GM10847 (cell line): ENCODE data around the gene MED22.
A peak's percentile ranks its signal among the peaks of the same experiment; 100 is the strongest.

Experiments used
- POLR2A ChIP-seq: IDR thresholded peaks from 2 replicates; pipeline ENCODE4 v1.6.1; 2011; ENCODE audit not compliant: insufficient read length; ENCODE audit errors: extremely low read depth

The MED22 gene

DNA sequence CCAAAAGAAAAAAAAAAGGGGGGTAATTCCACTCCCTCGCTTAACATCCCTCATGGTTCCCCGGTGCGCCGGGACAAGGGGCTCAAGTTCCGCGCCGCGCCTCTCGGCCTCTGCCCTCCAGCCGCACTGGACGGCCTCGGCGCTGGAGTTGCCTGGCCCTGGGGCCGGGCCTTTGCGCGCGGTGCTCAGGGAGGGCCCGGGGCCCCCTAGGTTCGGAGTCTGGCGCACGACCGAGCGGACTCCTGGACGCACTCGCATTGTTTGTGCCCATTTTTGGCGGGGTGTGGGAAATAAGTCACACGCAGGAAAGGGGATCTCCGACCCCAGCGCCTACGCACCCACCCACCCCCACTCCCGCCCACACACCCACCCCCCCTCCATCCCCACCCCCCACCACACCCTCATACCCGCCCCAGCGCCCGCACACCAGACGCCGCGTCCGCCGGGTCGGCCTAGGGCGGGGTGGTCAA is 381 bp downstream of the MED22 start:
- no peak for TF ChIP-seq POLR2A

DNA sequence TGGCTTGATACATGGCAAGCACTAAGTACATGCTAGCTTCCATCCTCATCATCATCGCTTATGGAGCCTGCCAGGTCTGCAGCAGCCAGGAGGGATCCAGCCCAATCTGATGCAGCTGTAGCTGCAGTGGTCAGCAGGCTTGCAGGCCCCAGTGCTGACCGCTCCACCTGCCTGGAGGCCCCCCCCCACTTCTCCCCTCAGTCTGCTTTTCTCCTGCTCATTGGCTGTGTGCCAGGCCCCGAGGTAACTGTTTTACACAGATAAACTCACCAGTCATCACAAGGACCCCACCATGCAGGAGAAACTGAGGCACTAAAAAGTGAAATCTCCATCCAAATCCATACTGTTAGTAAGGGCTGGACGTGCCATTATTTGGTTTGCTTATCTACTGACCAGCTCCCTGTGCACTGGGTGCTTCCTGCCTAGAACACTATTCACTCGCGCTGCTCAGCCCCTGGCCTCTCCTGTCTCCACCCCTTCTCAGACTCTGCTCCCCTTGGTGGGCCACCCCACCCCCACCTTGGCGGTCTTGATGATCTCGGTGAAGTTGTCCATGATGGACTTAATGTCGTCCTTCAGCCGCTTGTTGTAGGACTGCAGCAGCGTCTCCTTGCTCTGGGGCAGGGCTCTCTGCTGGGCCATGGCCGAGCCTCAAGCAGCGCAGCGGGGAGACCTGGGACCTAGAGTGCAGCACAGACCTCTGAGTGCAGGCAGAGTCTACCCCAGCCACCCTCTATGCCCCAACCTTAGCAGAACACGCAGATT is 1.7 kb downstream of the MED22 start:
- TF ChIP-seq POLR2A: no peak

DNA sequence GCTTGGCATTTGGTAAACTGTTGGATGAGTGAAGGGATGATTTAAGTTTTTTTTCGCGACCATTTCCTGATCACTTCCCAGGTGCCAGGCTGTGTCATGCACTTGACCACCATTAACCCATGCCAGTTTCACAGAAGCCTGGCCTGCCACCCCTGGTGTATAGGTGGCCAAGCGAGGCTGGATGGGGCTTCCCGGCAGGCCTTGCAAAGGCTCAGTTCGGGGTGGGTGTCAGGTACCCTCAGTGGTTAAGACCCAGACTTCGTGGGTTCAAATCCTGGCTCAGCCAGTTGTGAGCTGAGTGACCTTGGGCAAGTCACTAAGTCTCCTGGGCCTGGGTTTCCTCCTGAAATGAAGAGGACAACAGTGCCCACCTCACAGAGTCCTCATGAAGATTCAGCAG is 2.3 kb downstream of the MED22 start:
- no peak for TF ChIP-seq POLR2A

DNA sequence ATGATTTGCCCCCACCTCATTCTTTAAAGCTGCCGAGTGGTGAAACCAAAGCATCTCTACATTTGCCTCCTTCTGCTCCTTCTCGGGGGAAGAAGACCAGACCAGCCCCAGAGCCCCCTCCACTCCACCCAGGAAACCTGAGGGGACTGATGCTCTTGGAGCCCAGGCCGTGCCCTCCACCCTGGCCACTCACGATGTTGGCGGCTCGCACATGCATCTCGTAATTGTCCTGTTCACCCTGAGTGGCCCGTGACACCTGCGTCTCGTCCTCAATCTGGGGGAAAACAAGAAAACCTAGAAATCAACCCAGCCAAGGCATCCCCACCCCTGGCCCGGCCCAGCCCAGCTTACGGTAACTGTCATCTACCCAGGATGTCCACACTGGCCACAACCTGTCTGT is 3.0 kb downstream of the MED22 start:
- TF ChIP-seq POLR2A: no peak

DNA sequence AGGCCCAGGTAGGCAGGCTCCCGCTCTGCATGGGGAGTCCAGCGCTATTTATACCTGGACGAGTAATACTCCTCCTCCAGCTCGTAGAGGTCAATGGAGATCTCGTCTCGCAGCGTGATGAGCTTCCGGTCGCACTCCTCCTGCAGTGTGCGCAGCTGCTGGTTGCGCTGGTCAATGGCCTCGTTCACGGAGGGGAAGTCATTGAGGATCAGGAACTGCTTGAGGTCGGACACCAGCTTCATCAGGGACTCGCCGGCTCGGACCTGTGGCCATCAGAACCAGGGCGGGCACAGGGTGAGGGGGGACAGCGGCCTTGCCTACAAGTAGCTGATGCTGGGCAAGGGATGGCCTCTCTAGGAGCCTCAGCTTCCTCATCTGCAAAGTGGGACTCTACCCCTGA is 3.9 kb downstream of the MED22 start:
- TF ChIP-seq POLR2A: no peak

DNA sequence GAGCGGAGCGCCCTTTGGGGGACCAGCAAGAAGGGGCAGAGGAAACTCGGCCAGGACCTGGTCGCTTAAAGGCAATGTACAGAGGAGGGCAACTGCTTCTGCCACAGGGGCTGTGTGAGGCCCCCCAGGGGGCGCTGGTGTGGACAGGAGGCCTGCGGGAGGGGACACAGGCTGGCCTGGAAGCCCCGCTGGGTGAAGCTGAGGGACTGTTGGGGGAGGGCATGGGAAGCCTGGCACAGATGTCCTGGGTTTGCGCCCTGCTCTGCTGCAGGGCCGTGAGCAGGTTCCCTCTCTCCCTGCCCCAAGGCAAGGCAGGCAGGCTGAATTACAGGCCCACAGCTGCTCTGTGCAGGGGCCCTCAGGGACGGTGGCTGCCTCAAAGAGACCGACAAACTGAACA is 5.4 kb downstream of the MED22 start:
- no peak for TF ChIP-seq POLR2A

DNA sequence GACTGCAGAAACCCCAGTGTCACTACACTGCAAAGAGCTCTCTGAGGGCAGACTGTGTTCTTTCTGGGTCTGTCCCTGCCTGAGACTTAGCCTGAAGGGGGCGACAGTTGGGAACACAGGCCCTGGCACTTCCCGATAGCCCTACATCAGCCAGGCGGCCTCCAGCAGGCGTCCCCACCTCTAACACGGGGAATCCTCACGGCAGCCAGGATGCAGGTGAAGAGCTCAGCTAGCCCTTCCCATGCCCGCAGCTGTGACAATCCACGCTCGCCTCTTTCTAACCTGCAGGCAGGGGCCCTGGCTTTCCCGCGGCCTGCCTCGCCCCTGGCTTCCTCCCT is 5.9 kb downstream of the MED22 start:
- TF ChIP-seq POLR2A: no peak

DNA sequence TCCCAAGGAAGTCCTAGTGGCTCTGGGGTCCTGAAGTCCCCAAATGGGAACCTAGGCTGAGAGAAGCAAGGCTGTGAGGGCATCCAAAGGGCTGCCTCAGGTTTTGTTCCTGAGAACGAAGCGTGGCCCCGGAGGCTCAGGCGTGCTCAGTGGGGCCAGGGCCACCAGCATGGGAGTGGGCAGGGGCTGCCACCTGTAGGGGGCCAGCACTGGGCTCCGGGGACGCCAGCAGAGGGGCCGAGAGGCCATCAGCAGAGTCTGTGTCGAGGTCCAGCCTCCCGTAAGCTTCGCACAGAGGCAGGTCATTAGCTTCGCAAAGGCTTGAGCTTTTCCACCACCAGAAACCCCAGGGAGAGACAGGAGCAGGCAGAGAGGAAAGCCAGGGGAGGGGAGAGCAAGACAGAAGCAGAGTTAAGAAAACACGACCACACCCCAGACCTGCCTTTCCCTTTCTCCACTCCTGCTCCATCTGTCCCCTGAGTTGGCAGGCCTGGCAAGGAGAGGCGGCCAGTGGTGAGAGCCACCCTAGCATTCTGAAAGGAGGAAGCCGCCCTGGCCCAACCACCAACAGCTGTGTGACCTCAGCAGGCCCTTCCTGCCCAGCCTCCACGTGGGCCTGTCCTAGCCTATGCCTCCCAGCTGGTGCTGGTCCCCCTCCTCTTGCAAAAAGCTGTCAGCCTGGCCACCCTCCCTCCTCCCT is 6.4 kb downstream of the MED22 start:
- no peak for TF ChIP-seq POLR2A

DNA sequence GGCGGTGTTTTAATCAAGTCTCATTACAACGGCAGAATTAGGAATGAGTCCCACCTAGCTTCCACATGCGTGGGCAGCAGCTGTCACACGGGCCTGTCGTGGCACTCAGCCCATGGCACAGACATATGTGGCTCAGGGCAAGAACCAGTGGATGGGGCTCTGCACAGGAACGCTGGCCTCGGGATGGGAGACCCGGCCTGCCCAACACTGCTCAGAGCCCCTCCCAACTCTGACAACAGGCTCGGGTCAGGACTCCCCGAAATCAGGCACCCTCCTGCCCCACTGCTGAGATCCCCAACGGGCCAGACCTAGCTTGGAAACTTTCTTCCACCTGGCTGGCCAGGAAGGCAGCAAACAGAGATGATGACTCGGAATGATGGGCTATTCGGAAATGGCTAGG is 7.0 kb downstream of the MED22 start:
- TF ChIP-seq POLR2A: no peak

DNA sequence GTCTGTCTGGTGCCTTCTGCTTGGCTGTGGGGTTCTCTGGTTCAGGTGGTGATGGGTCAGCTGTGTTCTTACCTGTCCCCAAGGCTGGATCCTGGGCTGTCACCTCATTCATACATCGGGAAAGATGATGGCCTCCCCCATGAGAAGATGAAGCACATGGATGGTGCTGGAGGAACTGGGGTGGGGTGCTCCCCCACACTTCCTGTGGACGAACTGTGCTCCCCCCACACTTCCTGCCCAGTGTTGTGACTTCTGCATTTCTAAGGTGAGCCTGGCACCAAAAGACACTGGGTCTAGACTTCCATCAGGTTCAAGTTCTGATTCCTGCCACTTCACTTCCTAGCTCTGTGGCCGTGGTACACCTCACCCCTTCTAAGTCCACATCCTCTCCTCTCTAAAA is 7.7 kb downstream of the MED22 start:
- no peak for TF ChIP-seq POLR2A

DNA sequence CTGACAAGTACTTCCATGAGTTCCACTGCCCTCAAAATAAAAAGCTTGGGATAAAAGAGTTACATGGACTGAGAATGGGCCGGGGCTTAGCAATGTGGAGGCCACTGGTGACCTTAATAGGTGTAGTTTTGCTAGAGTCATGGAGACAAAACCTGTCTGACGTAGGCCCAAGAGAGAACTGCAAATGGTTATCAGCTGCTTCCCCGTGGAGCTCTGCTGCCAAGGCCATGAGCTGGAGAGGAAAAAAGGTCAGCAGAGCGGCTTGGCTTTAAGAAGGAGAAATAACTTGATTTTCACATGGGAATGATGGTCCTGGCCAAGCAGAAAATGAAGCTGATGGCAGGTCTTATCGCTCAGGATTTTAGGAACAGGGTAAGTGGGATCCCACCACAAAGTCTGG is 8.3 kb downstream of the MED22 start:
- no peak for TF ChIP-seq POLR2A

DNA sequence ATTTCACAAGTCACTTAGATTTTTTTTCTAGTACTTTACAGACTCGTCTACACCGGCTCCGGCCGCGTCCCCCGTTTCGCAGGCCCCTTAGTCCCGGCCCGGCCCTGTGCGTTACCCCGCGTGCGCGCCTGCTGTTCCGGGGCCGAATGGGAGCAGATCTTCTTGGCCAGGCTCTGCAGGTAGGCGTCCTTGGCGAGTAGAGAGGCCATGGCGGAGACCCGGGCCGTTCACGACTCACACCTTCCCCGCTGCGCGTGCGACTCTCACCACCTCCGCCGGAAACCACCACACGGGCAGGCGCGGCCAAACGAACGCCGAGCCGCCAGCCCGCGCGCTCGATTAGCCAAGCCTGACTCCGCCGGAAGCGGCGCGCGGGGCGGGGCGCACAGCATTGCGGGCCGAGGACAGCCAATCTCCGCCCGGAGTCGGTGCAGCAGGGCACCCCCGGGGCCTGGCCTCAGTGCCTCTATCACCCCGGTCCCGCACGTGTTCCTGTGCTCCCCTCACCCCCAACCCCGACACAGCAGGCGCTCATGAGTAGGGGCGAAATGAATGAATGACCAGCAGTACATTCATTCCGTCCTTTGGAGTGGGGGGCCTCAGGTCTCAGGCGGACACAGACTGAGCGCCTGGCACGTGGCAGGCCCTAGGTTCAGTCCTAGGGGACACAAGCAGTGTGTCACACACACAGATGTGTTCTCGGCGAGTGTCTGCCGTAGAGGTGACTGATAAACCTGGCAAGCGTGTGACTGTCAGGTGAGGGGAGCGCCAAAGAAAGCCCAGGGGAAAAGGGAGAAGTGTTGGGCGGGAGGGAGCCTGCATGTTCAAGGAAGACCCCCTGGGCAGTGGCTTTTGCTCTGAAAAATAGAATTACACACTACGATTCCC is 11.8 kb downstream of the MED22 start, which contains the start of gene SURF6:
TSS of gene SURF6 (minus strand) at position 265 of the 888 bp plus-strand sequence. CDS start at position 209, 56 bp downstream.
- peak; percentile 73 for TF ChIP-seq POLR2A

DNA sequence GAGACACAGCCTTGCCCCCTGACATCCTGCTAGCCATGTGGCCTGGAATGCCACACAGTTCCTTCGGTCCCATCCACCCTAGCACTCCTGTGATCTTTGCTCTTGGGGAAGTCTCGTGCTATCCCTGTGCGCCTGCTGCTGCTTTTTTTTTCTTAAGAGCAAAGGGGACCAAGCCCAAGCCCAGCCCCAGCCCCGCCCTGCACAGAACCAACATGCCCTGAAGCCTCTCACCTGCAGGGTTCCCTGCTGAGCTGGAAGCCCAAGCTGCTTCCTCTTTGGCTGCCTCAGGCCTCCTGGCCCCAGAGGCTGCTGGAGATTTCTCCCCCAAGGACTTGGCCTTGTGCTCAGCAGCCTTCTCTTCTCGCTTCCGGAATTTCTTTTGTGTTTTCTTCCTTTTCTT is 13.8 kb downstream of the MED22 start:
- TF ChIP-seq POLR2A: no peak

DNA sequence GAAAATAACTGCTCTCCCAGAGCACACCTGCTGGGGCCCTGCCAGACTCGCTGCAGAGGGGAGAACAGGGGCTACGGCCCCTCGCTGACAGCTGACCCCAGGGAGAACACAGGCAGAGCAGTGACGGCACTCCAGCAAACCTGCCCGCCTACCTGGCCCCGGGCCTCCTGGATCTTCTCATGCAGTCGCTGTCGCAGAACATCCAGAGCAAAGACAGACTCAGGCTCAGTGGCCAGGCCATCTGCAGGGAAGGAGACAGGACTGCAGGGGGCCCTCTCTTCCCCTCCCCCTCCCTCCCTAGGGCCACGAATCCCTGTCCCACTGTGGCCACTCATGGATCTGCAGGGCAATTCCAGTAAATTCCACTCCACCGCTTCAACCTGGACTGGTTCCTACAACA is 14.4 kb downstream of the MED22 start:
- no peak for TF ChIP-seq POLR2A

DNA sequence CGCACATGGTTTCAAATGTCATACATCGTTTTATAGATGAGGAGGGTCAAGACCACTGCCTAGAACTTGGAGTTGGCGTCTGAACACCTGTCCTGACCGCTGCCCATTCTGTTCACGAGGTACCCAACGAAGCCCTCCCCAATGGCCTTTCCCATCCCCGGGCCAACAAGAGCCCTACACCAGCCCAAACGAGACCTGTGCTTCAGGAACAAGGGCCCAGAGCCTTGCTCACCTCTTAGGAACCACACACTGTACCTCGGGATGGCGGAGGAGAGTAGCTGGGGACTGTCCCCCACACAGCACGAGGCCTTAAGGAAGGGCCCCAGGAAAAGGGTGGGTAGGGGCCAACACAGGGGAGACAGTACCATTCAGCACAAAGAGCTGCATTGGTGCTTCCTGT is 14.9 kb downstream of the MED22 start:
- no peak for TF ChIP-seq POLR2A

DNA sequence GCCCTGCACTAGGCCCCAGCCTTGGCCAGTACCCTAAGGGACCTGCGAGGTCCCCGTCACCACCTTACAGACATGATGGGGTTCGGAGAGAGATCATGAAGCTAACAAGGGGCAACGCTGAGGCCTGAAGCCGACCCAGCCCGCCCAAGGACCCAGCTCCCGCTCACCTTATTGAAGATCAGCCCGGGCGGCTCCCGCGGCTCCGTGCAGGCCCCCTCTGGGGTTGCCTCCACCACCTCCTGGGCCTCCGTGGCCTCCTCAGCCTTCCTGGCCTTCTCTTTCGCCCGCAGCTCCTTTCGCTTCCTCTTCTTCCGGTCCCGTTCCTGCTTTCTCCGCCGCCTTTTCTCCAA is 15.6 kb downstream of the MED22 start:
- TF ChIP-seq POLR2A: no peak
